Fibroblast of mammary gland (primary cell): ENCODE data around the gene C4orf50.

Experiments
- DNase-seq: peaks from one replicate; pipeline ENCODE4 v3.0.0-alpha.2; 2010; ENCODE audit warnings: low read depth
- H3K4me3 ChIP-seq: 2 replicates; pipeline ENCODE4 v1.5.1; 2011; ENCODE audit warnings: low read depth, mild to moderate bottlenecking, low read length, moderate library complexity; ENCODE audit not compliant: control insufficient read depth
- TF ChIP-seq, protein P1 (sequence below): conservative IDR thresholded peaks from 2 replicates; pipeline ENCODE4 v1.5.1; 2011; ENCODE audit warnings: low read depth, low read length, inconsistent platforms; ENCODE audit not compliant: control insufficient read depth, insufficient read depth

C4orf50 gene

DNA sequence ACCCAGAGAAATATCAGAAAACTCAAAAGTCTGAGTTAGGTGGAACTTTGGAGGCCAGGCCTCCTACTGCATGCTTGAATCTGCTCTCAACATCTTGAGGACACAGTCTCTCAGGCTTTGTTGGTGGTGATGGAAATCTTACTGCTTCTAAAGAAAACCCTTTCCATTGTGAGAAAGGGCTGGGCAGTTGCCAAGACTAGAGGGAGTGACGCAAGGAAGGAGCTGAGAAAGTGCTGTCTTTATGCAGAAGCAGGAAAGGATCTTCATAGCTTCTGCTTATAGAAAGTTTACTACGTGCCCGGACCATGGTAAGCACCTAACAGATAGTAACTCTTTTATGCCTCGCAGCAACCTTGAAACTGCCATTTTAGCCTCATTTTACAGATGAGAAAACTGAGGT lies 122.9 kb downstream of the C4orf50 start:
- TF ChIP-seq, protein P1, sequence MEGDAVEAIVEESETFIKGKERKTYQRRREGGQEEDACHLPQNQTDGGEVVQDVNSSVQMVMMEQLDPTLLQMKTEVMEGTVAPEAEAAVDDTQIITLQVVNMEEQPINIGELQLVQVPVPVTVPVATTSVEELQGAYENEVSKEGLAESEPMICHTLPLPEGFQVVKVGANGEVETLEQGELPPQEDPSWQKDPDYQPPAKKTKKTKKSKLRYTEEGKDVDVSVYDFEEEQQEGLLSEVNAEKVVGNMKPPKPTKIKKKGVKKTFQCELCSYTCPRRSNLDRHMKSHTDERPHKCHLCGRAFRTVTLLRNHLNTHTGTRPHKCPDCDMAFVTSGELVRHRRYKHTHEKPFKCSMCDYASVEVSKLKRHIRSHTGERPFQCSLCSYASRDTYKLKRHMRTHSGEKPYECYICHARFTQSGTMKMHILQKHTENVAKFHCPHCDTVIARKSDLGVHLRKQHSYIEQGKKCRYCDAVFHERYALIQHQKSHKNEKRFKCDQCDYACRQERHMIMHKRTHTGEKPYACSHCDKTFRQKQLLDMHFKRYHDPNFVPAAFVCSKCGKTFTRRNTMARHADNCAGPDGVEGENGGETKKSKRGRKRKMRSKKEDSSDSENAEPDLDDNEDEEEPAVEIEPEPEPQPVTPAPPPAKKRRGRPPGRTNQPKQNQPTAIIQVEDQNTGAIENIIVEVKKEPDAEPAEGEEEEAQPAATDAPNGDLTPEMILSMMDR = no peak
- H3K4me3 ChIP-seq = no peak overlapping the region
- no peak for DNase-seq

DNA sequence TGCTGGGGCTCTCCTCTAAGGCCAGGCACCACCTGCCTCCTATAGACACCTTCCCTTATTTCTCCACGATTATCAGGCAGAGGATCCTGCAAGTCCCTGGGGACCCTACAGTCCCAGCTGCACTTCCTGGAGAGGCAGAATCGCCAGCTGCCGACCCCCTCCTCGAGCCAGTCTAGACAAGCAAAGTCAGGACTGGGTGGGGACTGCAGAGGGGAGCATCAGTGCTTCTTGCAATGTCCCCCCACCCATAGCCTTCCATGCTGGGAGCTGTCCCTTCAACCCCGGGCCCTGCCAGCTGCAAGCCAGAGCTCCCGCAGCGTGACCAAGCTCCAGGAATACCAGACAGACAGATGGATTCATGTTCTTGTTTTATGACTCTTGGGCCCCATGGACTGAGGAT lies 124.0 kb downstream of the C4orf50 start:
- DNase-seq = no peak
- H3K4me3 ChIP-seq = no peak overlapping the region
- TF ChIP-seq, protein P1 = no peak

DNA sequence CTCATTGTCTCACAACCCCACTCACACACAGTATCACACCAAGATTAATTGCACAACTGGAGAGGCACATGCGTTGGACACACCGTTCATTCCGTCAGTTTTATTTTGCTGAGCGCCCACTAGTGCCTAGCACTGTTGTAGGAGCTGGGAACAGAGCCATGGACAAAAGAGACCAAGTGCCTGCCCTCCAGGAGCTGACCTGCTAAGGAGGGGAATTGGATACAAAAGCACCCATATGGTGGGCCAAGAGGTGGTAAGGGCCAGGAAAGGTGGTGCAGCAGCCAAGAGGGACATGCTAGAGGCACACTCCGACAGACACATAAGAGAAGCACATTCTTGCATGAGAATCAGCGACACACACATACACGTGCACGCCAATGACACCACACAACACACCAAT lies 124.6 kb downstream of the C4orf50 start:
- DNase-seq = no peak
- TF ChIP-seq, protein P1 = no peak
- H3K4me3 ChIP-seq = no peak overlapping the region

DNA sequence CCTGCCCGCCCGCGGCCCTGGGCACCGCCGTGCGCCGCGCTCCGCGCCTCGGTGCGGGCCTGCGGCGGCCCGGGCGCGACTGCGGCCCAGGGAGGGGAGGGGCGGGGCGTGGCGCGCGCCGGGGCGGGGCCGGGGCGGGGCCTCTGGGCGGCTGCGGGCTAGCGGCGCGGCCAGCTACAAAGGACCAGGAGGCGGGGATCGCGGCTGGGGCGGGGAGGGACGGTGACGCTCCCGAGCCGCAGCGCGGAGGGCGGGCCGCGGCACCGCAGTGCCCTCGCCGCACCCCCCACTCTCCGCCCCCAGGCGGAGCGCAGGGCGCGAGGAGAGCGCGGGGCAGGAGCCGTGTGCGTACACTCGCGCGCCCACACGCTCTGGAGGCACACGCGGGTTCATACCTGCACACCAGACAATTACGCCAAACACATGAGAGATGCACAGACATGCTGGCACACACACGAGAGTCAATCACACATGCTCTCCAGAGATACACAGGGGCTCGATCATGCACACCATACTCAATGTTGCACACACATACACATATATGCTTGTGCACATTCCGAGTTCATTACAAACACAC lies 125.1 kb downstream of the C4orf50 start, which contains the start of gene CRMP1:
TSS of gene CRMP1 (minus strand) at position 83 of the 577 bp plus-strand sequence. CDS start 117 bp downstream, outside the sequence.
- TF ChIP-seq, protein P1 = no peak
- DNase-seq = no peak
- no peak within 1 kb of the TSS for H3K4me3 ChIP-seq

DNA sequence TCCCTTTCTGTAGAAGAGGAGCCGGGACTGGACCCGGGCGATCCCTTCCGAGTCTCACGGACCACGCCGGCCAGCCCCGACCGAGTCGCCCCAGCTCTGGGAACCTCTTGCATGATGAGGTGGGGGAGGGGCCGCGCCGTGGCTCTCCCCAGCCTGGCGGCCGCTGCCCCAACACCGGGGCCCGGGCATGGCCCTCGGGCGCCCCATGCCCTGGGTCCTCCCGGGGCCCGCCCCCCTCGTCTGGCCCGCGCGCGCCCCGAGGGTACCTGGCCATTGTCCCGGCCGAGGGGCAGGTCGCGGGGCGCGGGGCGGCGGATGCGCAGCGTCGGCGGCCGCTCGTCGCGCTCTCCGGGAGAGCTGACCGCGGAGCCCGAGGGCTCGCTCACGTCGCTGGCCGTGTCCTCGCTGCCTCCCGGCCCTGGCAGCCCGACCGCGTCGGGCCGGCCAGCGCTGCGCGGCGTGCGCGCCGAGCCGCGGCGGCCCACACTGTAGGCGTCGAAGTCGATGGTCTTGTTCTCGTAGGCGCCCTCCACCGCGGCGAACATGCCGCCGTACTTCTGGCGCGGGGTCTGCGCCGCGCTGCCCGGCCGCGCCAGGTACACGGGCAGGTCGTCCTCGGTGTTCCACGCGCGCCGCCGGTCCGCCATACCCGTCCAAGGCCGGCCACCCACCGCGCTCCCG lies 125.8 kb downstream of the C4orf50 start:
- no peak overlapping the region for H3K4me3 ChIP-seq
- TF ChIP-seq, protein P1 = no peak
- no peak for DNase-seq

DNA sequence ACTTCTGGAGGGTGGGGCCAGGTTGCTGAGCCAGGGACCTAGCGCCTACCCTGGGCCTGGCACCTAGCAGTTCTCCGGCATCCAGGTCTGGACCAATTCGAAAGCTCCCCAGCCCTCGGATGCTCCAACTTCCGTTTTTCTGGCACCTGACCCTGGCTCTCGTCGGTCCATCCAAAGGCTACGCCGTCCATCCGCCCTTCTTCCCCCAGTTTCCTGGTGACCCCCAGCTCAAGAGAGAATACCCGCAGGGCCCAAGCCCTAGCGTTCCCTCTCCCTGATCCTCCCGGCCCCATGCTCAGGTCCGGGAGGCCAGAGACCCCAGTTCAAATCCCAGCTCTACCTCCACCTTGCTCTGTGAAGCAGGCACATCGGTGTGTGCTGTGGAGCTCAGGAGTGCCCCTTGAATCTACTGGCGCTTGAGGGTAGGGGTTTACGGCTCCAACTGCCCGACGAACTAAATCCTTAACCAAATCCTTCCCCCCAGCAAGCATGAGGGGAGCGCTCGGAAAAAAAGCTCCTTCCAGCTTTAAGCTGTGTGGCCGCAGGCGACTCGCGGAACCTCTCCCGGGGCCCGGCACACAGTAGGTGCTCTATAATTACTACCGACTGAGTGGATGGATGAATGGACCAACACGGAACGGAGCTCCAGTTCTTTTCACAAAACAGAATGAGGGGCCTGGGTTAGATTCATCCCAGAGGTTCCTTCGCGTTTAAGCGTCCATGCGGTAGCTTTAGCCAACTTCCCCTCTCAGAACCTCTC lies 126.5 kb downstream of the C4orf50 start:
- TF ChIP-seq, protein P1 = no peak
- no peak overlapping the region for H3K4me3 ChIP-seq
- no peak for DNase-seq
